Activated T-cell treated with anti-CD3 and anti-CD28 coated beads, Interleukin-2, amount 50 U/mL, for 4 hours (primary cell): ENCODE measurements around the gene TMPRSS3. TPM values are rescaled to one million over a fixed set of nuclear protein-coding genes. Genes with fewer than 3 reads are reported as not detected.
"Not testable (repeated sequence)": the region's sequence is repeated elsewhere in the genome, so short reads cannot be mapped to it uniquely, and the experiment has no call there.

Experiments
- ATAC-seq, 2 donors: fragments of 200-7000 bp; cut with Tn5 transposase; one replicate each; pipeline ENCODE4 v1.10.0; 2021
- DNase-seq: peaks from one replicate; pipeline ENCODE4 v3.0.0-alpha.2; 2020
- H3K27me3 Mint-ChIP-seq: one replicate; pipeline ENCODE4 v1.8.0; 2021; ENCODE audit warnings: low read depth, mixed read lengths
- H3K36me3 Mint-ChIP-seq: one replicate; pipeline ENCODE4 v1.8.0; 2022; ENCODE audit warnings: mixed read lengths; ENCODE audit not compliant: insufficient read depth
- H3K4me1 Mint-ChIP-seq: one replicate; pipeline ENCODE4 v1.8.0; 2021; ENCODE audit warnings: low read depth, mixed read lengths
- H3K4me3 Mint-ChIP-seq: one replicate; pipeline ENCODE4 v1.8.0; 2021; ENCODE audit warnings: mild to moderate bottlenecking, moderate library complexity, mixed read lengths
- H3K9me3 Mint-ChIP-seq: one replicate; pipeline ENCODE4 v1.8.0; 2021; ENCODE audit warnings: mixed read lengths
- total RNA-seq, 3 donors: library from RNA; stranded (reverse); gene quantifications; one replicate each; pipeline ENCODE4 v1.2.1, GENCODE V29; 2021

Gene TMPRSS3
- total RNA-seq, 3 donors from 2014 or later, result 2.0 to 2.6 (median 2.1) TPM

GRCh38 chr21:42421018-42421793, 25.4 kb upstream of the TMPRSS3 start:
- H3K9me3 Mint-ChIP-seq, result no peaks in the 10 kb centered on the region
- DNase-seq (no peak), ATAC-seq (peak; percentile 6)
- H3K4me3 Mint-ChIP-seq, result no peak overlapping the region
- peaks cover 87% of the 10 kb centered on the region for H3K4me1 Mint-ChIP-seq
- peaks cover 53% of the 10 kb centered on the region for H3K36me3 Mint-ChIP-seq
- H3K27me3 Mint-ChIP-seq, result no peaks in the 10 kb centered on the region

- H3K36me3 Mint-ChIP-seq, result peaks cover 48% of the 10 kb centered on the region
- ATAC-seq (no peak), DNase-seq (no peak)
- H3K27me3 Mint-ChIP-seq, result no peaks in the 10 kb centered on the region
- peaks cover 87% of the 10 kb centered on the region for H3K4me1 Mint-ChIP-seq
- no peak overlapping the region for H3K4me3 Mint-ChIP-seq
- no peaks in the 10 kb centered on the region for H3K9me3 Mint-ChIP-seq
These were observed 24.0 kb upstream of the TMPRSS3 start for GRCh38 chr21:42419845-42420244.

DNA sequence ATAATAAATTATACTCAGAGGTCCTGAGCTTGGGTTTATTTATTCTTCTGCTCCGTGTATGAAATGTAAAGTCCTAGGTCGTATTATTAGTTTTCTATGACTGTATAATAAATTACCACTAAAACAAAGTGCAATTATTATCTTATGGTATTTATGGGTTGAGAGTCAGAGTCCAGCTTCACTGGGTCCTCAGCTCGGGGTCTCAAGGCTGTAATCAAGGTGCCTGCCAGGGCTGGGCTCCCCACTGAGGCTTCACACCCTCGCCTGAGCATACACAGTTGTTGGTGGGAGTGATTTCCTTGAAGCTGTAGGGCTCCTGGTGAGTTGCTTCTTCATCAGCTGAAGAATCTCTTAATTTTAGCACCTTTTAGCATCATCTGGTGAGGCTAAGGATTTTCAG, 23.0 kb upstream of the TMPRSS3 start:
- Mint-ChIP-seq H3K9me3 (no peaks in the 10 kb centered on the region), H3K4me3 (no peak overlapping the region), H3K4me1 (peaks cover 87% of the 10 kb centered on the region), H3K27me3 (no peaks in the 10 kb centered on the region), H3K36me3 (peaks cover 51% of the 10 kb centered on the region)
- DNase-seq, result no peak
- no peak for ATAC-seq

GRCh38 chr21:42417533-42417932, 21.7 kb upstream of the TMPRSS3 start:
- Mint-ChIP-seq H3K4me3 (no peak overlapping the region), H3K9me3 (no peaks in the 10 kb centered on the region), H3K36me3 (peaks cover 49% of the 10 kb centered on the region), H3K27me3 (no peaks in the 10 kb centered on the region), H3K4me1 (peaks cover 83% of the 10 kb centered on the region)
- DNase-seq, result no peak
- peak; percentile 33 to 44 for ATAC-seq

- ATAC-seq (peak; percentile 83 to 92), DNase-seq (peak; percentile 93)
- no peaks in the 10 kb centered on the region for H3K27me3 Mint-ChIP-seq
- H3K9me3 Mint-ChIP-seq, result no peaks in the 10 kb centered on the region
- peak overlapping the region; percentile 67 for H3K4me3 Mint-ChIP-seq
- peaks cover 39% of the 10 kb centered on the region for H3K36me3 Mint-ChIP-seq
- peaks cover 61% of the 10 kb centered on the region for H3K4me1 Mint-ChIP-seq
These were observed 19.3 kb upstream of the TMPRSS3 start for GRCh38 chr21:42414928-42415769.

DNA sequence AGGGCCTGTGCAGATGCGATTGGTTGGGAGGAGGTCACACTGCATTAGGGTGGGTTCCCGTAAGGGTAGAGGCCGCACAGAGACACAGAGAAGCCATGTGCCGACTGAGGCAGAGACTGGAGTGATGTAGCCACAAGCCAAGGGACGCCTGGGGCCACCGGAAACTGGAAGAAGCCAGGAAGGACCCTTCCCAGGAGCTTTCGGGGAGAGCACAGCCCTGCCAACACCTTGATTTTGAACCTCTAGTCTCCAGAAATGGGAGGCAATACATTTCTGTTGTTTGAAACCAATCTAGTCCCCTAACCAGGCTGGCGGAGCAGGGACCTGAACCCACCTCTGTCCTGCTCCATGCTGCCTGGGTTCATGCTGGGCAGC, 18.7 kb upstream of the TMPRSS3 start:
- no peak for ATAC-seq
- DNase-seq, result no peak
- H3K9me3 Mint-ChIP-seq, result no peaks in the 10 kb centered on the region
- peaks cover 62% of the 10 kb centered on the region for H3K4me1 Mint-ChIP-seq
- H3K27me3 Mint-ChIP-seq, result no peaks in the 10 kb centered on the region
- H3K4me3 Mint-ChIP-seq, result peak overlapping the region; percentile 67
- H3K36me3 Mint-ChIP-seq, result peaks cover 34% of the 10 kb centered on the region

DNA sequence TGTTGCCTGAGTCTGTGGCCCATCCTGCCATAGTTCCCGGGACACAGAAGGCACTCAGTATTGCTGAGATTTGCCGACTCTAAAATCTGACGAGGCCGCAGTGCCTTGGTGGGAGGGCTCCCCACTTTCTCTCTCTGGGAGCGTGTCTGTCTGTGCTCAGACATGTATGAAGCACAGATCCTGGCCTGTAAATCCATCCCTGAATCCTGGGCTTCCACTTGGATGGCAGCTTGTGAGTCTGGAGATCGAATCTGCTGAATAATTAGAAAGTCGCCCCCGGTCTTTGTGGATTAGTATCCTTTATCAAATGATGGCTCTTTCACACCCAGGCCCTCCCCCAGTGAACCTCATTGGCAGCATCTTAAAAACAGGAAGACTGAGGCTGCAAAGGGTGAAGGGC, 18.2 kb upstream of the TMPRSS3 start:
- Mint-ChIP-seq H3K4me3 (peak overlapping the region; percentile 53), H3K9me3 (no peaks in the 10 kb centered on the region), H3K4me1 (peaks cover 62% of the 10 kb centered on the region), H3K36me3 (peaks cover 29% of the 10 kb centered on the region), H3K27me3 (no peaks in the 10 kb centered on the region)
- no peak for DNase-seq
- no peak for ATAC-seq

- ATAC-seq (peak; percentile 8 to 16), DNase-seq (no peak)
- H3K4me1 Mint-ChIP-seq, result peaks cover 60% of the 10 kb centered on the region
- no peaks in the 10 kb centered on the region for H3K27me3 Mint-ChIP-seq
- peaks cover 23% of the 10 kb centered on the region for H3K36me3 Mint-ChIP-seq
- peak overlapping the region; percentile 41 for H3K4me3 Mint-ChIP-seq
- H3K9me3 Mint-ChIP-seq, result no peaks in the 10 kb centered on the region
These were observed 17.6 kb upstream of the TMPRSS3 start for GRCh38 chr21:42413500-42413899.

GRCh38 chr21:42413093-42413492, 17.2 kb upstream of the TMPRSS3 start:
- no peaks in the 10 kb centered on the region for H3K27me3 Mint-ChIP-seq
- no peaks in the 10 kb centered on the region for H3K9me3 Mint-ChIP-seq
- H3K4me1 Mint-ChIP-seq, result peaks cover 63% of the 10 kb centered on the region
- ATAC-seq, result no peak
- H3K36me3 Mint-ChIP-seq, result peaks cover 25% of the 10 kb centered on the region
- no peak for DNase-seq
- peak overlapping the region; percentile 41 for H3K4me3 Mint-ChIP-seq

DNA sequence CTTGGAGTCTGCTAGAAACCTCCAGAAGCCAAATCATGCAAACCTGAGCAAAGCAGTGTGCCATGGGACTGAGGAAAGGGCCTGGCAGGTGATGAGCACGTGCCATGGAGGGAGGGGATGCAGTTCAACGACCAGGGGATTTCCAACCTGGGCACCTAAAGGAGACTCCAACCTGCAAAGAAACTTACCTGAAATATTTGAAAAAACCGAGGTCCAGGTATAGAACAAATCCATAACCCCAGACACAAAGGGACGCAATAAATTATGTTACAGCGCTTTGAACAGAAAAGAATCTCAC, 16.7 kb upstream of the TMPRSS3 start:
- peaks cover 28% of the 10 kb centered on the region for H3K36me3 Mint-ChIP-seq
- DNase-seq (no peak), ATAC-seq (no peak)
- H3K4me3 Mint-ChIP-seq, result no peak overlapping the region
- H3K9me3 Mint-ChIP-seq, result no peaks in the 10 kb centered on the region
- H3K4me1 Mint-ChIP-seq, result peaks cover 68% of the 10 kb centered on the region
- no peaks in the 10 kb centered on the region for H3K27me3 Mint-ChIP-seq

DNA sequence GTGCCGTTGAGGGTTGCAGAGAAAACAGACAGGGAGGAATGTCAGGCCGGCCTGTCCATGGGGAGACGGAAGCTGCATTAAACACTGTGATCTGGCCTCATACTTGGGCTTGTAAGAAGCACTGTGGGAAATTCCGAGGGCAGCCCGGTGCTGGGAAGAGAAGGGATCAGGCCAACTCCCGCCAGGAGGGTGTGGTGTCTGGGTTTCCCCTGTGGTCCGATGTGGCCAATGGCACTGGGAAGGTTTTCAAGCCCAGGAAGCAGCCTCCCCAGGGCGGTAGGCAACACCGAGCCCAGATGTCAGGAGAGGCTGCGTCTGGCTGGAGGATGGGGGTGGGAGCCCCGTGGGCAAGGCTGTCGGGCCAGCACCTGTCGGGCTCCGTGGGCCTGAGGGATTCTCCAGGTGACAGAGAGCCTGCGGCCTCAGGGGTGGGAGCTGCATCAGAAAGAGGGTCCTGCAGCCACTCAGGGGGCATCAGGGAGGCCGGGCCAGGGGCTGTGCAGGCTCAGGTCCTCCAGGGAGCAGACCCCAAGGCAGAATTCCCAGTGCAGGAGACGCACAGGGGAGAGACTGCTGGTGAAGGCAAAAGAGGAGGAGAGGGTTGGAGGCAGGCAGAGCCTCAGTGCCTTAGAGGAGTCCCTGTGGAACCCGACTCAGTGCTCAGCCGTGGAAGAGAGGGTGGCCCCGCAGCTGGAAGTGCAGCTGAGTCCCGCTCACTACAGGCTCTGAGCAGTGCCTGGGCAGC, 16.2 kb upstream of the TMPRSS3 start:
- no peak for ATAC-seq
- no peak for DNase-seq
- Mint-ChIP-seq H3K27me3 (no peaks in the 10 kb centered on the region), H3K9me3 (no peaks in the 10 kb centered on the region), H3K36me3 (peaks cover 26% of the 10 kb centered on the region), H3K4me1 (peaks cover 69% of the 10 kb centered on the region), H3K4me3 (no peak overlapping the region)

DNA sequence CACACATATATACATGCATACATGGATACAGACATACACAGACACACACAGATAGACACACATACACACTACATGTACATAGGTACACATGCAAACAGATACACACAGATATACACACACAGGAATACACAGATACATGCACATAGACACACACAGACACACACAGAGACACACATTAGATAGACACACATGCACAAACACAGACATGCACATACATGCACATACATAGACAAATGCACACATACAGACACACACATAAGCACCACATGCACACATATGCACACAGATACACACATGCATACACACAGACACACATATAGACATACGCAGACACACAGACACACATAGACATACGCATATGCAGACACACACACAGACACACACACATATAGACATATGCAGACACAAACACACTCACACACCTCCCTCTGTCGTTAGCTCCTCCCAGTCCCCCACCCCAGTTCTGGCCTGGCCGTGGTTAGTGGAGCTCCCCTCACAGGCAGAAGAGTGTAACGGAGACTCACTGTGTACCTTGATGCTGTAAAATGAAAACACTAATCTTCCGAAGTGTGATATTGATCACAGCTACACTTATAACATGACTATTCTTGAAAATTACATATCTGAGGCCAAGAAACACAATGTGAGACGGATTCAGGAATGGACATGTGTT, 15.5 kb upstream of the TMPRSS3 start:
- Mint-ChIP-seq H3K9me3 (no peaks in the 10 kb centered on the region), H3K36me3 (peaks cover 27% of the 10 kb centered on the region)
- ATAC-seq, result no peak

DNA sequence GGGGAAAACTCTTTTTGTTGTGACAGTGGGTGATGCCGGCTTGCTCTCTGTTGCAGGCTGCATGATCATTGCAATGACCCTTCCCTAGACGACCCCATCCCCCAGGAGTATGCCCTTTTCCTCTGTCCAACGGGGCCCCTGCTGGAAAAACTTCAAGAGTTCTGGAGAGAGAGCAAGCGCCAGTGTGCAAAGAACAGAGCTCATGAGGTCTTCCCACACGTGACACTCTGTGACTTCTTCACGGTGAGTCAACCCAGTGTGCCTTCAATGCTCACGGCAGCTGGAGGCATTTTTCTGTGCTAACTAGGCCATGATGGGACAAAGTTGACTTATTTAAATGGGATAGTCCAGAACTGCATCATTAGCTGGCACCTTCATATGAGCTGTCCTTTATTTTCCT, 13.5 kb upstream of the TMPRSS3 start:
- H3K36me3 Mint-ChIP-seq, result peaks cover 23% of the 10 kb centered on the region
- no peaks in the 10 kb centered on the region for H3K9me3 Mint-ChIP-seq
- DNase-seq (no peak), ATAC-seq (peak in 1 of 2 donors; percentile 11)
- H3K4me1 Mint-ChIP-seq, result peaks cover 61% of the 10 kb centered on the region
- no peaks in the 10 kb centered on the region for H3K27me3 Mint-ChIP-seq
- H3K4me3 Mint-ChIP-seq, result peak overlapping the region; percentile 39

More for the DNA sequence above, 15.5 kb upstream of the TMPRSS3 start:
- Mint-ChIP-seq H3K4me3 (no peak overlapping the region), H3K4me1 (peaks cover 69% of the 10 kb centered on the region), H3K27me3 (no peaks in the 10 kb centered on the region)
- DNase-seq, result no peak

DNA sequence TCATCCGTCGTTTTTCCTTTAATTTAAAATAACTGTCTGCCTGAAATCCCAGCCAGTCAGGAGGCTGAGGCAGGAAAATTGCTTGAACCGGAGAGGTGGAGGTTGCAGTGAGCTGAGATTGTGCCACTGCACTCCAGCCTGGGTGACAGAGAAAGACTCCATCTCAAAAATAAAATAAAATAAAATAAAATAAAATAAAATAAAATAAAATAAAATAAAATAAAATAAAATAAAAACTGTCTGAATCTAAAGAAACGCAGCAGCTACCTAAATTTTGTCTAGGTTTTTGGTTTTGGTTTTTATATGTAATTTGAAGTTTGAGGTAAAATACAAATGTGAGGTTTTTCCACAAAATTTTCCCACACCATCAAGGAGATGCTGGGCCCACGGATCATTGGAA, 12.9 kb upstream of the TMPRSS3 start:
- H3K27me3 Mint-ChIP-seq, H3K9me3 Mint-ChIP-seq, ATAC-seq, H3K4me3 Mint-ChIP-seq, DNase-seq: not testable (repeated sequence)
- Mint-ChIP-seq H3K36me3 (peaks cover 18% of the 10 kb centered on the region), H3K4me1 (peaks cover 57% of the 10 kb centered on the region)
